ENCODE results near the gene BHMT2.

DNA sequence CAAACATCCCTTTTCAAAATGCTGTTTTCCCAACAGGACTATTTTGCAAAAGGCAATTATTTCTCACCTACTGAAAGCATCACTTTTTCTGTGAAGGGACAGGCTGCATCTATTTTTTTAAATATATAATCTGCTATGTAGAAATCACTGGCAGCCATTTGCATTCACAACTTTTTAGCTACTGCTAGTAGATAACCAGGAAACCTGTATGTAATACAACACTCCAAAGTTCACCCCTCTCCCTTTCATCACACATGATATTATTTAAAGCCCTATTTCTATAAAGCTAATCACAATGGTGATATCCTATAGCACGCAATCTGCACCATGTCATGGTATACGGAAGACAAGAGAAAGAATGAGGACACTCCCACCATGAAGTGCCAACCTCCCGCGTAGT lies 9.9 kb upstream of the BHMT2 start:
- no peak for TF ChIP-seq RFX5 (IDR thresholded peaks at IDR 0.05)
- no peak for TF ChIP-seq RNF2 (IDR thresholded peaks at IDR 0.05; ENCODE audit: borderline replicate concordance, low read depth)
